T1000 (cell line): ENCODE measurements around the gene NIN.
"Not testable (repeated sequence)": the region's sequence is repeated elsewhere in the genome, so short reads cannot be mapped to it uniquely, and the experiment has no call there.

Experiments used
- DNase-seq: peaks from one replicate; lab custom pipeline; 2025; ENCODE audit warnings: mixed read lengths; lab: John Stamatoyannopoulos, UW

Gene NIN

GRCh38 chr14:50717811-50718210 is 113.2 kb downstream of the NIN start:
- DNase-seq = no peak

- DNase-seq = no peak
Measured at GRCh38 chr14:50714450-50715073, 116.4 kb downstream of the NIN start.

GRCh38 chr14:50711043-50711442 is 119.9 kb downstream of the NIN start:
- no peak for DNase-seq

- DNase-seq = no peak
Measured at GRCh38 chr14:50705026-50705593, 125.9 kb downstream of the NIN start.

- no peak for DNase-seq
Measured at GRCh38 chr14:50704454-50705010, 126.4 kb downstream of the NIN start.

GRCh38 chr14:50697659-50698290 is 133.2 kb downstream of the NIN start:
- DNase-seq = no peak

- not testable (repeated sequence) for DNase-seq
Measured at GRCh38 chr14:50694260-50694659, 136.7 kb downstream of the NIN start.

- DNase-seq = no peak
Measured at GRCh38 chr14:50688875-50689274, 142.1 kb downstream of the NIN start.

GRCh38 chr14:50679674-50680073 is 151.3 kb downstream of the NIN start:
- DNase-seq = no peak

GRCh38 chr14:50678163-50678562 is 152.8 kb downstream of the NIN start:
- DNase-seq = no peak

- DNase-seq = no peak
Measured at GRCh38 chr14:50677527-50678063, 153.4 kb downstream of the NIN start.

- no peak for DNase-seq
Measured at GRCh38 chr14:50676814-50677516, 154.0 kb downstream of the NIN start.

GRCh38 chr14:50675597-50675996 is 155.4 kb downstream of the NIN start:
- no peak for DNase-seq

GRCh38 chr14:50670866-50671256 is 160.1 kb downstream of the NIN start:
- no peak for DNase-seq

- DNase-seq = no peak
Measured at GRCh38 chr14:50670196-50670865, 160.6 kb downstream of the NIN start.
